ENCODE results near the gene ASMT.
"Not testable (repeated sequence)": the region's sequence is repeated elsewhere in the genome, so short reads cannot be mapped to it uniquely, and the experiment has no call there.

Gene ASMT

DNA sequence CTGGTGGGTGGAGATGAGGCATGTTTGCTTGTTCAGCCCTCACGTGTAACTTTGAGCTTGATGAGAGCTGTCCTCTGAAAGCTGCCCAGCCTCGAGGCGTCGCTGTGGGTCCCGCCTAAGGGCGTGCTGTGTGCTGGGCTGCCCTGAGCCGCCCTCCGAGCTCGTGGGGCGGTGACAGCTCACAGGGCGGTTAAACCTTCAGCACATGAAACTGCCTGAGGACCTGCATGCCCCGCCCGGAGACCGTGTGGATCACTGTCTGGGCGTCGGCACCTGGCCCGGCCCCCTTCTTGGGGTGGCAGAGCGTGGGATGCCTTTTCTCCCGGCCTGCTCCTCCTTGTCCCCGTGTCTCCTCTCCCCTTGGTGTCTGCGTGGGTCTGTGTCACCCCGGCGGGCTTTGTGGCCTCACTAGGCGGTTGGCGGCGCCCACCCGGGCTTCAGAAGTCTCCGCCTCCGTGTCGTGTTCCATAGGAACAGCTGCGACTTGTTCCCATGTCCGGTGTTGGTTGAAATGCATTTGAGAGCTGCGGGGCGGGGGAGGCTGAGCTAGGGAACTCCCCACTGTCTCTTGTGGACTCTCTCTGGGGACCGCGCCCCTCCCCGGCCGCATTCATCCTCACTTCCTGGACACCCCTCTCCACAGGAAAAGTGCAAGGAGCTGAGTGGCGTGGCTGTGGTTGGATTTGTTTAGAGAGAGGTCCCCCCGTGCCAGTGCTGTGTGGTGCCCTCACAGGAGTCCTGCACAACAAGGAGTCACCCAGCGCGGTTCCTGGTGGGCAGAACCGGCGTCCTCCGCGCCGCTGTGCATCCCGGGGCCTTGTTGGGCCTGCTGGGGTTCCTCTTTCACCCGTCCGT is 16.6 kb upstream of the ASMT start:
- no peak for DNase-seq

DNA sequence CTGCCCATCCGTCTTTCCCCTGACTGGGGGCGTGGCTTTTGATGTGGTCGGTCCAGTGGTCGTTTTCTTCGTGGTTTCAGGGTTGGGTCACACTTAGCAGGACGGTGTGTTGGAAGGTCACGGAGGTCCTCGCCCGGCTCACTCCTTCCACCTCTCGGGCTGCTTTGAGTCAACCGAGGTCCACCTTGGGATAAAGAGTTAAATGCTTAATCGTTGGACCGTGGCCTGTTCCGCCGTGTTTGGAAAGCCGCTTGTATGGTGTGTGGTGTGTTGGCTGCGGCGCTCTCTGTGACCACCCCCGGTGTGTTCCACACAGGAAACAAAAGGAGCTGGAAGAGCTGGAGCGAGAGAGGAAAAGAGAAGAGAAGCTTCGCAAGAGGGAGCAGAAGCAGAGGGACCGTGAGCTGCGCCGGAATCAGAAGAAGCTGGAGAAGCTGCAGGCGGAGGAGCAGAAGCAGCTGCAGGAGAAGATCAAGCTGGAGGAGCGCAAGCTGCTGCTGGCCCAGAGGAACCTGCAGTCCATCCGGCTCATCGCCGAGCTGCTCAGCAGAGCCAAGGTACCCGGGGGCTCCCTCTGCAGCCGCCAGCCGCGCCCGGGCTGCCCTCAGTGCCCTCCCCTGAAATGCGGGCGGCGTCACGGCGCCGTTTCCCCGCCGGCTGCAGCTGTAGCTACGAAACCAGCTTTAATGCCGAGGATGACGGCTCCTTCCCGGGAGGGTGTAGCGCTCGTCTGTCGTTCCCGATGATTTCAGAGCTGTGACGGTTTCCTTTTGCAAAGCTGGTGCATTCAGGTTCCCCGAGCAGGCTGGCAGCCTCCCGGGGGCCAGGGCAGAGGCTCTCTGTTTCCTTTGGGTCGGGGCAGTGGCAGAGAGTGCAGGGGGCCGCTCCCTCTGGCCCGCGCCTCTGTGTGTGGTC is 15.7 kb upstream of the ASMT start:
- DNase-seq: no peak

DNA sequence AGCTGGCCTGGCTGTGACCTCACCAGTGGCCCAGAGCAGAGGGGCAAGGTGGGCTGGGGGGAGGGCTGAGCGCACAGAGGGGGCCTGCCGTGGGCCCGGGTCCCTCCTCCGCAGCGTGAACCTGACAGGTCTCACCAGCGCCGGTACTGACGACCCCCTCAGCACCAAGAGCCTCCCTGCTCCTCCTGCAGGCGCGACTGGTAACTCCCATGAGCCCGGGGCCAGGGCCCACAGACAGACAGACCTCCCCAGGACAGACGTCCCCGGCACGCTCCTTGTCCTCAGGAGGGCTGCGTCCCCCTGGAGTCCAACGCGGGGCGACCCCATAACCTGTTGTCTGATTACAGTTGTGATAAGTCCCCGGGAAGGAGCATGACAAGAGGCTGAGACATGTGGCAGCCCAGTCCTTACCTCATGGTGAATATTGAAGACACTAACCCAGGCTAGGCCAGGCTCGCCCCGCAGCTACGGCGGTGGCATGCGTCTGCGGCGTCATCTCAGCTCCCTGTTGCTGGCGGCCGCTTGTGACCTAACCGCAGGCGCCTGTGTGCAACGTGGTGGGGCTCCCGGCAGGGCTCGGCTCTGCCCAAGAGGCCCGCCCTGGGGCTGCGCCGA is 15.0 kb upstream of the ASMT start:
- DNase-seq: no peak

DNA sequence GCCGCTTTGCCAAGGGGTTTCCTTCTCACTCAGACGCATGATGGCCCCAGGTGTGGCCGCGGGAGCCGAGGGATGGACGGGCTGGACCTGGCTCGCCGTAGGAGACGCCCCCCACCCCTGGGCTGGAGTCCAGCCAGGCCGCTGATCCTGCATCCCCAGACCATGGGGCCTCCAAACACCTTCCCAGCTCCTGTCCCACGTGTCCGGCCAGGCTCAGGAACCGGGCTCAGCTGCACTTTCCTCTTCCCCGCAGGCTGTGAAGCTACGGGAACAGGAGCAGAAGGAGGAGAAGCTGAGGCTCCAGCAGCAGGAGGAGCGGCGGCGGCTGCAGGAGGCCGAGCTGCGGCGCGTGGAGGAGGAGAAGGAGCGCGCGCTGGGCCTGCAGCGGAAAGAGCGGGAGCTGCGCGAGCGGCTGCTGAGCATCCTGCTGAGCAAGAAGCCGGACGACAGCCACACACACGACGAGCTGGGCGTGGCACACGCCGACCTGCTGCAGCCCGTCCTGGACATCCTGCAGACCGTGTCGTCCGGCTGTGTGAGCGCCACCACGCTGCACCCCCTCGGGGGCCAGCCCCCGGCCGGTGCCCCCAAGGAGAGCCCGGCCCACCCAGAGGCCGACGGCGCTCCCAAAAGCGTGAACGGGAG is 14.3 kb upstream of the ASMT start:
- no peak for DNase-seq

DNA sequence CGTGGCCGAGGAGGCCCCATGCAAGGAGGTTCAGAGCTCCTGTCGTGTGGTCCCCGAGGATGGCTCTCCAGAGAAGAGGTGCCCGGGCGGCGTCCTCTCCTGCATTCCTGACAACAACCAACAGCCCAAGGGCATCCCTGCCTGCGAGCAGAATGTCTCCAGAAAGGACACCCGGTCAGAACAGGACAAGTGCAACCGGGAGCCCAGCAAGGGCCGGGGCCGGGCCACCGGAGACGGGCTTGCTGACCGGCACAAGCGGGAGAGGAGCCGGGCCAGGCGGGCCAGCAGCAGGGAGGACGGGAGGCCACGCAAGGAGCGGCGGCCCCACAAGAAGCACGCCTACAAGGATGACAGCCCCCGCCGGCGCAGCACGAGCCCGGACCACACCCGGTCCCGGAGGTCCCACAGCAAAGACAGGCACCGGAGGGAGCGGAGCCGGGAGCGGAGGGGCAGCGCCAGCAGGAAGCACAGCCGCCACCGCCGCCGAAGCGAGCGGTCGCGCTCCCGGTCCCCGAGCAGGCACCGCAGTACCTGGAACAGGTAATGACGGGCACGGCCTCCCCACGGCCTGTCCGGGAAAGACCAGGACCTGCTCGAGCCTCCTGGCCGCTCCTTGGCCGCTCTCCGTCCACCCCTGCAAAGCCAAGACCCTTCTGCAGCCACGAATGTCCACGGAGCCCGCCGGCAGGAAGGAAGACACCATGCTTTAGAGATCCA is 13.7 kb upstream of the ASMT start:
- no peak for DNase-seq

DNA sequence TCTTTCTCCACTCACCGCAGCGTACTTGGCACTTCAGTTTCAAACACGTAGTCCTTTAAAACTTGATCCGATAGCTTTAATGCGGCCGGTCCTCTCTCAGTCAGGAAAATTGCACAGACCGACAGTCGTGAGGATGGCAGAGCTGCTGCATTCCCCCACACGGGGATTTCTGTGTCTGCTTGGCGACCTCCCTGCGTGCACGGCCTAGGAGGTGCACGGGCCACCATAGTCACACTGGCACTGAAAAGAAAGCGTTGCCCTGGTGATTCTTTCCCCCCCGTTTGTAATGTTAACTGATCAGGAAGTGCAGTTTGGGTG is 13.1 kb upstream of the ASMT start:
- DNase-seq: no peak

DNA sequence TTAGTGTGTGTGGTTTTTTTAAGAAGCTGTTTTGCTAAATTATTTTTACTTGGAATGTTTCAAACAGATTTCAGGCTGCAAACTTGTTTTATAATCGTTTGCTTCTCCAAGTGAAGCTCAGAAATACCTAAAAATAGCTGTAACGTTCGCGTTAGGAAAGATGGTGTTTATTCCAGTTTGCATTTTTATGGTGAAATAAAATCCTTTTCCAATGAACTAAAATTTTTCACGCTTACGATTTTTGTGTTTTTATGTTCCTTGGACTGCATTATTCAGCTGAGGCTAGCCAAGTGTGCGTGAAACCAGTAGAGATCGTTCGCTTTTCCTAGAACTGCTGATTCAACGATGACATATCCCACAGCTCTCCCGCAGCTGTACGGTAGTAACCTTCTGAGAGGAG is 12.6 kb upstream of the ASMT start:
- DNase-seq: no peak

- no peak for DNase-seq
These were observed 8.4 kb upstream of the ASMT start for GRCh38 chrX:1606496-1606895.

DNA sequence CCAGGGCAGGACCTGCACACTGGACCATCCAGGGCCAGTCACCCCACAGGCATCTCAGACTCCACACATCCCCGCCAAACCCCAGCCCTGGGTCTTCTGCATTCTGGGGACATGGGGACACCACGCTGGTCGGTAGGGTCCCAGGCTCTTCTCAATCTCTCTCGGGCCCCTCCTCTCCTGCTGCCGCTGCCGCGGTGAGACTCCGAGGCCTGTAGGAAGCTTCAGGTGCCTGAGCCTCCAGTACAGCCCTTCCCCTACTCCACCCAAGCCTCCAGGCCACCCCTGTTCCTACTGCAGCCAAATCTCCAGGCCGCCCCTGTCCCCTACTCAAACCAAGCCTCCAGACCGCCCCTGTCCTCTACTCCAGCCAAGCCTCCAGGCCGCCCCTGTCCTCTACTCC is 5.5 kb upstream of the ASMT start:
- no peak for DNase-seq

DNA sequence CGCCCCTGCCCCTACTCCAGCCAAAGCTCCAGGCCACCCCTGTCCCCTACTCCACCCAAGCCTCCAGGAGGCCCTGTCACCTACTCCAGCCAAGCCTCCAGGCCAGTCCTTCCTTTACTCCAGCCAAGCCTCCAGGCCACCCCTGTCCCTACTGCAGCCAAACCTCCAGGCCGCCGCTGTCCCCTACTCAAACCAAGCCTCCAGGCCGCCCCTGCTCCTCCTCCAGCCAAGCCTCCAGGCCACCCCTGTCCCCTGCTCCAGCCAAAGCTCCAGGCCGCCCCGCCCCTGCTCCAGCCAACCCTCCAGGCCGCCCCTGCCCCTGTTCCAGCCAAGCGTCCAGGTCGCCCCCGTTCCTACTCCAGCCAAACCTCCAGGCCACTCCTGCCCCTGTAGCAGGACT is 5.1 kb upstream of the ASMT start:
- no peak for DNase-seq

- DNase-seq: no peak
These were observed 4.7 kb upstream of the ASMT start for GRCh38 chrX:1610166-1610565.

GRCh38 chrX:1610736-1611135 is 4.1 kb upstream of the ASMT start:
- no peak for DNase-seq

- no peak for DNase-seq
These were observed 2.1 kb upstream of the ASMT start for GRCh38 chrX:1612641-1613286.

DNA sequence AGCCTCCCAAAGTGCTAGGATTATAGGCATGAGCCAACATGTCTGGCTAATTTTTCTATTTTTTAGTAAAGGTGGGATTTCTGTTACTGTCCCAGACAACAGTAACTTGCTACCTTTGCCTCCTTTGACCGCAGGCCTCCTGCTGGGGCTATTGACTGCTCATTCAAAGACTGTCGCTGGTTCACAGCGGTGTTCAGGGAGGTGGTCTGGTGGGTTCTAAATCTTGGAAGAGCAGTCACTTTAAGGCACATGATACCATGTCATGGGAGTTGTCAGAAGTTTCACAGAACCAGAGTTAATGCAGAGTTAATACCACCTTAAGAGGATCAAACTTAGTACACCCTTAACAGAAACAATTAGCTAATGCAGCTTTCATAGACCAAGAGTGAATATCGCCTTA is 3.8 kb downstream of the ASMT start:
- DNase-seq: no peak

DNA sequence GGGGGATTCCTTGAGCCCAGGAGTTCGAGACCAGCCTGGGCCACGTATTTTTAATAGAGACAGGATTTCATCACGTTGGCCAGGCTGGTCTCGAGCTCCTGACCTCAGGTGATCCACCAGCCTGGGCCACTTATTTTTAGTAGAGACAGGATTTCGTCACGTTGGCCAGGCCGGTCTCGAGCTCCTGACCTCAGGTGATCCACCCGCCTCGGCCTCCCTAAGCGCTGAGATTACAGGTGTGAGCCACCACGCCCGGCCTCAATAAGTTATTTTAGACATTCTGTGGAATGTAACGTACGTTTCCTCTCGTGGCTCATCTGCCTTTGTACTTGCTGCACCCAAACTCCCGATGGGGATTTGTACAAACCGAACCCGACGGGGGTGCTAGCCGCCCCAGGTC is 8.8 kb downstream of the ASMT start:
- DNase-seq: no peak

GRCh38 chrX:1624158-1624860 is 9.4 kb downstream of the ASMT start:
- not testable (repeated sequence) for DNase-seq

DNA sequence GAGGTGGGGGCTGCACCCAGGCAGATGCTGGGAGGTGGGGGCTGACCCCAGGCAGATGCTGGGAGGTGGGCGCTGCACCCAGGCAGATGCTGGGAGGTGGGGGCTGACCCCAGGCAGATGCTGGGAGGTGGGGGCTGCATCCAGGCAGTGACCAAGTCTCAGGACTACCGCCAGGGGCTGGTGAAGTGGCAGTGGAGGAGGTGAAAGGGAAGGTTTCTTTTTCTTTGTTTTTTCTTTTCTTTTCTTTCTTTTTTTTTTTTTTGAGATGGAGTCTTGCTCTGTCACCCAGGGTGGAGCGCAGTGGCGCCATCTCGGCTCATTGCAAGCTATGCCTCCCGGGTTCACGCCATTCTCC is 10.0 kb downstream of the ASMT start:
- not testable (repeated sequence) for DNase-seq

DNA sequence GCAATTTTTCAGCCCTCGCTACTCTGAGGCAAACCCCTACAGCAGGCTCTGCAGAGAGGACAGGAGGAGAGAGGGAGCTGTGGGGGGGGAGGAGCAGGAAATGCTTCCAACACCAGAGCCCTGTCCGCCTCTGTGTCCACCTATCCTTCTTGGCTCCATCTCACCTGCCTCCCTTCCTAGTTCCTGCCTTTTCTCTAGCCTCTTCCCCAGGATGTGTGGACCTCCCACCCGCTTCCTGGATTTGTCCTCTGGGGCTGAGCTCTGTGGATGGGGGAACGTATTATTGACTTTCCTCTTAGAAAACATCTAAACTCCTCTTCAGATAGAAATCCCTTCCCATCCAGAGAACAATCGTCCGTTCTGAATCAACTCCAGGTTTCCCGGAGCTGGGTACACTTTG is 14.4 kb downstream of the ASMT start:
- no peak for DNase-seq

DNA sequence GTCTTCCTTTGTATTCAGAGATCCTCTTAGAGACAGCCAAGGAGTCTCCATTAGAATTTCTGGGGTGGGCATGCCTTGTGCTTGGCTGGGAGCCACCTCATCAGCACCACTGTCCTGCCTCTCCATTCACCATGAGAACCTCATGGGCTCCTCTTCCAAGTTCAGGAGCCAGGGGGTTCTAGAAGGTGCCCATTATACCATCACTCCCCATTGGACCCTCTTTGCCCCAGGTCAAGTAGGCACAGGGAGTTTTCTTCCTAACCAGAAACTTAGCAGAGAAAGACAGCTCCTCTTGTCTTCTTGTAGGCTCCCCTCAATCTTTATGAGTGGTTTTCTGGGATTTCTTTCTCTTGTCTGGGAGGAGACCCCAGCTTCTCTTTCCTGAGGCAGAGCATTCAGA is 31.1 kb downstream of the ASMT start:
- DNase-seq: no peak

GRCh38 chrX:1649621-1650020 is 34.8 kb downstream of the ASMT start:
- no peak for DNase-seq

GRCh38 chrX:1652011-1652811 is 37.4 kb downstream of the ASMT start:
- peak; percentile 53 for DNase-seq
